IMR-90 (cell line): Measurements from ENCODE around the gene TCP1. TPM values are rescaled to one million over a fixed set of nuclear protein-coding genes. Genes with fewer than 3 reads are reported as not detected.

ENCODE experiments used
- ATAC-seq: fragments of 200-7000 bp; cut with Tn5 transposase; 2 replicates; pipeline ENCODE4 v1.9.1; 2020; ENCODE audit warnings: low read depth, mild to moderate bottlenecking, moderate library complexity
- BruUV-seq: library from RNA; stranded (reverse); fragments of 400-500 nt; replicated peaks from 2 replicates; lab custom pipeline; 2021; lab: Mats Ljungman, UMichigan
- CTCF ChIA-PET: fragments of 300-600 bp; formaldehyde crosslinking; extraction: SDS; loops from one replicate; lab custom pipeline; 2021; ENCODE audit warnings: antibody characterized with exemption; lab: Yijun Ruan, JAX
- POLR2A ChIA-PET: fragments of 300-600 bp; sonication (Branson Sonifier 250); formaldehyde crosslinking; loops from one replicate; lab custom pipeline; 2022; ENCODE audit warnings: antibody characterized with exemption; ENCODE audit not compliant: unreplicated experiment; lab: Charles Lee
- DNase-seq: peaks from one replicate; pipeline ENCODE4 v3.0.0; 2013
- H2AFZ ChIP-seq: replicated peaks from 2 replicates; pipeline ENCODE3; 2013; ENCODE audit warnings: low read length, mild to moderate bottlenecking; ENCODE audit not compliant: poor library complexity
- H2AK5ac ChIP-seq: 2 replicates; pipeline ENCODE4 v1.6.1; 2013; ENCODE audit warnings: low read depth, low read length, inconsistent platforms
- H2AK9ac ChIP-seq: replicated peaks from 2 replicates; pipeline ENCODE3; 2013; ENCODE audit warnings: mild to moderate bottlenecking, low read depth, low read length, moderate library complexity; ENCODE audit not compliant: poor library complexity
- H2BK120ac ChIP-seq: 2 replicates; pipeline ENCODE4 v1.6.1; 2013; ENCODE audit warnings: low read depth, low read length, inconsistent platforms
- H2BK15ac ChIP-seq: 3 replicates; pipeline ENCODE4 v1.6.1; 2013; ENCODE audit warnings: low read depth, low read length, inconsistent platforms
- H2BK20ac ChIP-seq: 2 replicates; pipeline ENCODE4 v1.6.1; 2013; ENCODE audit warnings: low read depth, mild to moderate bottlenecking, inconsistent platforms, low read length, moderate library complexity
- H2BK5ac ChIP-seq: 2 replicates; pipeline ENCODE4 v1.6.1; 2013; ENCODE audit warnings: mild to moderate bottlenecking, low read depth, low read length, inconsistent platforms; ENCODE audit not compliant: poor library complexity, severe bottlenecking
- H3K14ac ChIP-seq: replicated peaks from 2 replicates; pipeline ENCODE4 v1.6.1; 2013; ENCODE audit warnings: low read depth, low read length, inconsistent platforms
- H3K18ac ChIP-seq: 2 replicates; pipeline ENCODE4 v1.6.1; 2013; ENCODE audit warnings: low read depth, low read length, control low read depth
- H3K23ac ChIP-seq: 2 replicates; pipeline ENCODE4 v1.6.1; 2013; ENCODE audit warnings: low read depth, low read length, inconsistent platforms
- H3K27ac ChIP-seq: 2 replicates; pipeline ENCODE4 v1.5.1; 2013; ENCODE audit warnings: mild to moderate bottlenecking, control low read depth, low read length; ENCODE audit not compliant: insufficient read depth
- H3K27me3 ChIP-seq: 2 replicates; pipeline ENCODE4 v1.6.1; 2013; ENCODE audit warnings: low read length; ENCODE audit not compliant: control insufficient read depth, insufficient read depth
- H3K36me3 ChIP-seq: 2 replicates; pipeline ENCODE4 v1.6.1; 2013; ENCODE audit warnings: low read length, mixed read lengths; ENCODE audit not compliant: control insufficient read depth, insufficient read depth
- H3K4ac ChIP-seq: 2 replicates; pipeline ENCODE4 v1.6.1; 2013; ENCODE audit warnings: low read depth, low read length, inconsistent platforms
- H3K4me1 ChIP-seq: 2 replicates; pipeline ENCODE4 v1.6.1; 2013; ENCODE audit warnings: low read length, mixed read lengths; ENCODE audit not compliant: control insufficient read depth, insufficient read depth
- H3K4me2 ChIP-seq: 2 replicates; pipeline ENCODE4 v1.6.1; 2013; ENCODE audit warnings: low read depth, mild to moderate bottlenecking, control low read depth, low read length, moderate library complexity
- H3K4me3 ChIP-seq: 2 replicates; pipeline ENCODE4 v1.5.1; 2013; ENCODE audit warnings: low read depth, mild to moderate bottlenecking, control low read depth, low read length, moderate library complexity; ENCODE audit not compliant: insufficient read depth
- H3K56ac ChIP-seq: 2 replicates; pipeline ENCODE4 v1.6.1; 2013; ENCODE audit warnings: low read length, inconsistent platforms; ENCODE audit not compliant: insufficient read depth; ENCODE audit errors: extremely low read depth
- H3K79me1 ChIP-seq, 2 experiments: 2 replicates each; pipeline ENCODE4 v1.6.1; 2013; ENCODE audit warnings: low read length in 2 of 2, inconsistent platforms in 1 of 2, low read depth in 1 of 2
- H3K9ac ChIP-seq: 2 replicates; pipeline ENCODE4 v1.6.1; 2013; ENCODE audit warnings: low read depth, low read length, control low read depth
- H3K9me1 ChIP-seq: 2 replicates; pipeline ENCODE4 v1.6.1; 2013; ENCODE audit warnings: low read length, inconsistent platforms; ENCODE audit not compliant: insufficient read depth
- H3K9me3 ChIP-seq: 2 replicates; pipeline ENCODE4 v1.6.1; 2013; ENCODE audit warnings: low read length; ENCODE audit not compliant: control insufficient read depth, insufficient read depth
- H4K20me1 ChIP-seq: 2 replicates; pipeline ENCODE4 v1.6.1; 2013; ENCODE audit warnings: low read length, inconsistent platforms; ENCODE audit not compliant: insufficient read depth
- H4K5ac ChIP-seq: 2 replicates; pipeline ENCODE4 v1.6.1; 2013; ENCODE audit warnings: mild to moderate bottlenecking, low read depth, low read length, control low read depth
- H4K8ac ChIP-seq, 2 experiments: 2 replicates each; pipeline ENCODE4 v1.6.1; 2013; ENCODE audit warnings: low read depth in 2 of 2, low read length in 2 of 2, control low read depth in 1 of 2, inconsistent platforms in 1 of 2
- H4K91ac ChIP-seq: 2 replicates; pipeline ENCODE4 v1.6.1; 2013; ENCODE audit warnings: low read depth, low read length, inconsistent platforms; ENCODE audit not compliant: insufficient read depth
- CEBPB ChIP-seq: IDR thresholded peaks from 2 replicates; pipeline ENCODE4 v1.6.1; 2012; ENCODE audit warnings: low read depth, low read length, improper control_type of control experiment
- WGBS, 2 experiments: methylation state at CpG; one replicate each; pipeline versions ENCODE4 v1.1.5 to v1.1.7; 2013; ENCODE audit warnings: missing lambda C conversion rate in 2 of 2; ENCODE audit not compliant: insufficient read length in 1 of 2; ENCODE audit errors: extremely low coverage in 2 of 2; 5-methylcytosine and 5-hydroxymethylcytosine counted together
- dilution Hi-C: fragments of 300-500 bp; cut with HindIII; formaldehyde crosslinking; loops from one replicate; pipeline ENCODE4 v1.14.3; 2018; ENCODE audit warnings: low sequenced_read_pairs; ENCODE audit not compliant: unreplicated experiment
- in situ Hi-C: fragments of 300-500 bp; cut with MboI; formaldehyde crosslinking; loops from 3 replicates; pipeline ENCODE4 v1.14.3; 2019; ENCODE audit warnings: low sequenced_read_pairs, inconsistent platforms, mixed read lengths
- intact Hi-C: fragments of 100-400 bp; cut with micrococcal nuclease; formaldehyde crosslinking; loops from 2 replicates; pipeline ENCODE4 v1.10.0; 2022
- polyA plus RNA-seq, 3 experiments: library from polyadenylated mRNA; depleted of rRNA; stranded (reverse); fragments of >200 nt; gene quantifications; 2 replicates each; pipeline ENCODE4 v1.2.3, GENCODE V29; 2012; ENCODE audit warnings: low replicate concordance in 1 of 3
- total RNA-seq: library from RNA; depleted of rRNA; stranded (reverse); fragments of >200 nt; gene quantifications from 2 replicates; pipeline ENCODE4 v1.2.3, GENCODE V29; 2012
- TF ChIP-seq, protein P1 (sequence below): fragments of 150-350 bp; IDR thresholded peaks from 2 replicates; pipeline ENCODE4 v1.6.1; 2016; ENCODE audit warnings: low read depth, mild to moderate bottlenecking, low read length, moderate library complexity, borderline replicate concordance

The TCP1 gene
- total and polyA plus RNA-seq, 2 of the 4 experiments (the other 2 are of a cell fraction), result 119 to 576 TPM

GRCh38 chr6:159801935-159802334 lies 12.5 kb upstream of the TCP1 start:
- Histone ChIP-seq H3K23ac (no peak overlapping the region), H2BK20ac (no peak overlapping the region), H3K9ac (no peak overlapping the region), H4K20me1 (no peaks in the 10 kb centered on the region), H3K18ac (no peak overlapping the region), H2BK15ac (no peak overlapping the region), H3K9me3 (no peaks in the 10 kb centered on the region), H3K36me3 (peaks cover 15% of the 10 kb centered on the region), H3K79me1 (peaks cover 0 to 3% of the 10 kb centered on the region in 2 experiments; a peak in 2 of 4 replicates), H4K5ac (no peak overlapping the region), H3K4me2 (no peak overlapping the region), H2AFZ (no peak overlapping the region), H2AK5ac (no peak overlapping the region), H3K56ac (no peak overlapping the region), H2AK9ac (no peak overlapping the region), H3K9me1 (no peaks in the 10 kb centered on the region), H3K4me1 (no peaks in the 10 kb centered on the region; the same call in 1 of the 2 replicates), H3K14ac (no peak overlapping the region), H3K4me3 (no peak overlapping the region), H3K4ac (no peak overlapping the region), H4K91ac (no peak overlapping the region), H4K8ac (no peak overlapping the region), H3K27me3 (no peaks in the 10 kb centered on the region), H2BK5ac (no peak overlapping the region), H2BK120ac (no peak overlapping the region), H3K27ac (no peak overlapping the region)
- WGBS, 2 experiments, result 50% methylated on average over 1 of the region's 8 CpGs; no CpG with 5 or more reads in 1 of the 2 experiments
- TF ChIP-seq, protein P1, sequence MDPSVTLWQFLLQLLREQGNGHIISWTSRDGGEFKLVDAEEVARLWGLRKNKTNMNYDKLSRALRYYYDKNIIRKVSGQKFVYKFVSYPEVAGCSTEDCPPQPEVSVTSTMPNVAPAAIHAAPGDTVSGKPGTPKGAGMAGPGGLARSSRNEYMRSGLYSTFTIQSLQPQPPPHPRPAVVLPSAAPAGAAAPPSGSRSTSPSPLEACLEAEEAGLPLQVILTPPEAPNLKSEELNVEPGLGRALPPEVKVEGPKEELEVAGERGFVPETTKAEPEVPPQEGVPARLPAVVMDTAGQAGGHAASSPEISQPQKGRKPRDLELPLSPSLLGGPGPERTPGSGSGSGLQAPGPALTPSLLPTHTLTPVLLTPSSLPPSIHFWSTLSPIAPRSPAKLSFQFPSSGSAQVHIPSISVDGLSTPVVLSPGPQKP, result no peak
- peak; percentile 84 for TF ChIP-seq CEBPB
- ATAC-seq (no peak), DNase-seq (peak; percentile 6)
- dilution Hi-C loops, result no loop called here
- in situ Hi-C loops, result loop anchor here (25.0 kb wide), 1 partner anchor 615 kb away; no protein-coding TSS in a partner anchor
- POLR2A ChIA-PET, result no interaction called here
- intact Hi-C loops, result no loop called here
- CTCF ChIA-PET, result no interaction called here
- no TSS peak for BruUV-seq
